ENCODE data around the gene TENT4A. TPM values are rescaled to one million over a fixed set of nuclear protein-coding genes. Genes with fewer than 3 reads are reported as not detected.

Gene TENT4A
- total RNA-seq, 4 donors from 2014 or later, result 20.9 to 70.3 (median 28.1) TPM

DNA sequence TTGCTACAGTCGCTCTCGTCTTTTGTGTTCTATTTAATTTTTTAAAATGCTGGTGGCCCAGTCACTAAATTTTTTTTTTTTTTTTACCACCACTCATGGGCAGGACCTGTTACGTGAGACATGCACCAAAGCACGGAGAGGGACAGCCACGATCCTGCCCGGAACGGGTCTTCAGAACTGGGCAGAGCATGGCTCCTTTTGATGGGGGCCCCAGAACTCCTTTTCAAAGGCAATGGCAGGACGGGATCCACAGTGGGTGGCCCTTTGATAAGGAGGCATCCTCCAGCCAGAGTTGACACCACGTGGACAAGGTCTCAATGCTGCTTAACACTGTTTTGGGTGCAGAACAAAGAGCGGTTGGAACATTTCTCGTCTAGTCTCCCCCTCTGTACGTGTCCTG lies 50.0 kb downstream of the TENT4A start:
- Histone ChIP-seq H3K27ac (no peak overlapping the region), H3K4me1 (peaks cover 0 to 19% (median 12%) of the 10 kb centered on the region in 4 donors), H3K36me3 (no peaks in the 10 kb centered on the region), H3K4me3 (no peak overlapping the region), H3K27me3 (no peaks in the 10 kb centered on the region), H3K9me3 (no peaks in the 10 kb centered on the region)
- WGBS, 2 donors (ENCODE audit: low coverage in 1 of 2), result 92 to 100% methylated on average over 2 to 12 of the region's 12 CpGs
- in situ Hi-C loops (cut with MboI; ENCODE audit: low pct_ligation_motif_present in 1 of 4, low pct_unique_long_range_greater_than_20kb in 1 of 4, low sequenced_read_pairs in 3 of 4) (loop anchor here in 2 of 4 donors (10.0 to 25.0 kb wide), 2 partner anchors 982 to 1276 kb away; no protein-coding TSS in a partner anchor), intact Hi-C loops (cut with DNase I; ENCODE audit: low total_unique reads) (no loop called here)
- TF ChIP-seq, protein P1, sequence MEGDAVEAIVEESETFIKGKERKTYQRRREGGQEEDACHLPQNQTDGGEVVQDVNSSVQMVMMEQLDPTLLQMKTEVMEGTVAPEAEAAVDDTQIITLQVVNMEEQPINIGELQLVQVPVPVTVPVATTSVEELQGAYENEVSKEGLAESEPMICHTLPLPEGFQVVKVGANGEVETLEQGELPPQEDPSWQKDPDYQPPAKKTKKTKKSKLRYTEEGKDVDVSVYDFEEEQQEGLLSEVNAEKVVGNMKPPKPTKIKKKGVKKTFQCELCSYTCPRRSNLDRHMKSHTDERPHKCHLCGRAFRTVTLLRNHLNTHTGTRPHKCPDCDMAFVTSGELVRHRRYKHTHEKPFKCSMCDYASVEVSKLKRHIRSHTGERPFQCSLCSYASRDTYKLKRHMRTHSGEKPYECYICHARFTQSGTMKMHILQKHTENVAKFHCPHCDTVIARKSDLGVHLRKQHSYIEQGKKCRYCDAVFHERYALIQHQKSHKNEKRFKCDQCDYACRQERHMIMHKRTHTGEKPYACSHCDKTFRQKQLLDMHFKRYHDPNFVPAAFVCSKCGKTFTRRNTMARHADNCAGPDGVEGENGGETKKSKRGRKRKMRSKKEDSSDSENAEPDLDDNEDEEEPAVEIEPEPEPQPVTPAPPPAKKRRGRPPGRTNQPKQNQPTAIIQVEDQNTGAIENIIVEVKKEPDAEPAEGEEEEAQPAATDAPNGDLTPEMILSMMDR (IDR thresholded peaks at IDR 0.05), result no peak
- TF ChIP-seq POLR2AphosphoS5 (IDR thresholded peaks at IDR 0.05) (no peak), EP300 (IDR thresholded peaks at IDR 0.05; ENCODE audit: low read depth) (no peak), POLR2A (IDR thresholded peaks at IDR 0.05) (no peak)
- no peak for DNase-seq

DNA sequence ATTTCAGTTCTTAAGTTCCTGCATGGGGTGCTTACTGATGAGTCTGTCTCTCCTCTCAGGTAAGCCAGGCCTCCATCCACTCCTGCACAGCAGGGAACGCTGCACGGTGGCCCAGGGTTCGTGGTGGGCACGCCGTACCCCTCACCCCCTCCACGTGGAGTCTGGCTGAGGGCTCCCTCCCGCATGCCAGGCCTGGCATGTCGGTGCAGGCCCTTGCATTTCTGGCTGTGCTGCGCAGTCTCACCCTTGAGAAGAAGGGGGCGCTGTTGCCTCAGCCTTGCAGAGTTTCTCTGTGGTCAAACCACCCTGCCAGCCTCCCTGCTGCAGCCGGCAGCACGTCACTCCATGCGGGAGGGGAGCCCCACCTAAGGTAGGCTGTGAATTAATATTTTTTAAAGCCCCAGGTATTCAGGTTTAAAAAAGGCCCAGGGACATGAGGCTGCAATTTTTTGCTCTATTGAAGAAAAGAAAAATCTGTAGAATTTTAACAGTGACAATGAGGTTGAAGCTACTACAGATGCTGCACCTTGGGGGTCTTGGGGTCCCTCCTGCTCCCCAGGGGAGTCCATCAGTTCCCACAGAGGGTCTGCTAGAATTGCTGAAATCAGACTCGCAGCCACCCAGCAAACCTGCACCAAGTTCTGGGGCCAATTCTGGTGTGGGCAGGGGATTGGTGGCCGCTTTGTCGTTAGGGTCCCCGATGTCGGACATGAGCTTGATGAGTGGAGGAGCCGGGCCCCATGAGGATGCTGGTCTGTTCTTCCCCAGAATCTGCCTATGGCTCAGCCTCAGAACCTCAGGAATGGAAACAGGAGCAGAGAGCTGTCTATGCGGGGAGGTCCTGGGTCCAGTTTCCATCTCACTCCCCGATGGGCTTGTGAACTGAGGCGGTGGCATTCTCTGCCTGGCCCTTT lies 52.6 kb downstream of the TENT4A start:
- Histone ChIP-seq H3K27ac (peak overlapping the region; percentile 63 to 72 (median 68)), H3K4me1 (peaks cover 0 to 19% (median 12%) of the 10 kb centered on the region in 4 donors), H3K27me3 (no peaks in the 10 kb centered on the region), H3K4me3 (peak overlapping the region in 1 of 4 donors; percentile 33), H3K9me3 (no peaks in the 10 kb centered on the region), H3K36me3 (no peaks in the 10 kb centered on the region)
- in situ Hi-C loops (cut with MboI; ENCODE audit: low pct_ligation_motif_present in 1 of 4, low pct_unique_long_range_greater_than_20kb in 1 of 4, low sequenced_read_pairs in 3 of 4) (loop anchor here in 2 of 4 donors (10.0 to 25.0 kb wide), 2 partner anchors 979 to 1279 kb away; no protein-coding TSS in a partner anchor), intact Hi-C loops (cut with DNase I; ENCODE audit: low total_unique reads) (no loop called here)
- DNase-seq, result peak; percentile 84
- WGBS, 2 donors (ENCODE audit: low coverage in 1 of 2), result 16 to 40% methylated on average over 5 to 18 of the region's 22 CpGs
- TF ChIP-seq POLR2A (IDR thresholded peaks at IDR 0.05), result no peak
- TF ChIP-seq, protein P1 (IDR thresholded peaks at IDR 0.05), result peak; percentile 77 to 86 (median 83)

DNA sequence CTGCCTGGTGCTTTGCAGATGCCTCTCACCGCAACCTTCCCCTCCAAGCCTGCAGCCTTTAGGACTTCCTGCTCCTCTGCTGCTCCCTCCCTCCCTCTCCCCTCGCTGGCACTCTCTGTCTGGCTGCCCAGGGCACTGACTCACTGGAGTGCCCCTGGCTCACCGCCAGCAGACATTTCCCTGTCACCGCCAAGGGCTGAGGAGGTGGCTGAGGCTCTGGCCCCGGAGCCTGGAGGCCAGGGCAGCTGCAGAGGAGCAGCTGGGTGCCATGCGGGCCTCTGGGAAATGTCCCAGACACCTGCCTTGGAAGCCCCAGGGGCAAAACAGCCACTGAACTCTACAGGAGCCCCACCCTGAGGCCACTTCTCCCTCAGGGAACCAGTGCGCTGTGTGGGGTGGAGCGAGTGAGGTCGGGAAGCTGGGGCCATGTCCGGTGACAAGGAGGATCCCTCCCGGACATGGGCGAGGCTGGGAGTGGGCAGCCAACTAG lies 53.4 kb downstream of the TENT4A start:
- peak overlapping the region; percentile 63 to 72 (median 68) for H3K27ac ChIP-seq
- peaks cover 0 to 19% (median 12%) of the 10 kb centered on the region in 4 donors for H3K4me1 ChIP-seq
- in situ Hi-C loops (cut with MboI; ENCODE audit: low pct_ligation_motif_present in 1 of 4, low pct_unique_long_range_greater_than_20kb in 1 of 4, low sequenced_read_pairs in 3 of 4), result loop anchor here in 2 of 4 donors (10.0 to 25.0 kb wide), 2 partner anchors 978 to 1279 kb away; no protein-coding TSS in a partner anchor
- intact Hi-C loops (cut with DNase I; ENCODE audit: low total_unique reads), result no loop called here
- TF ChIP-seq, protein P1 (IDR thresholded peaks at IDR 0.05), result no peak
- peak; percentile 48 to 68 (median 63) for TF ChIP-seq POLR2AphosphoS5 (IDR thresholded peaks at IDR 0.05)
- H3K36me3 ChIP-seq, result no peaks in the 10 kb centered on the region
- H3K4me3 ChIP-seq, result peak overlapping the region in 1 of 4 donors; percentile 33
- WGBS, 2 donors (ENCODE audit: low coverage in 1 of 2), result 16 to 21% methylated on average over 5 to 11 of the region's 12 CpGs
- DNase-seq, result peak; percentile 91
- no peaks in the 10 kb centered on the region for H3K27me3 ChIP-seq
- H3K9me3 ChIP-seq, result no peaks in the 10 kb centered on the region

DNA sequence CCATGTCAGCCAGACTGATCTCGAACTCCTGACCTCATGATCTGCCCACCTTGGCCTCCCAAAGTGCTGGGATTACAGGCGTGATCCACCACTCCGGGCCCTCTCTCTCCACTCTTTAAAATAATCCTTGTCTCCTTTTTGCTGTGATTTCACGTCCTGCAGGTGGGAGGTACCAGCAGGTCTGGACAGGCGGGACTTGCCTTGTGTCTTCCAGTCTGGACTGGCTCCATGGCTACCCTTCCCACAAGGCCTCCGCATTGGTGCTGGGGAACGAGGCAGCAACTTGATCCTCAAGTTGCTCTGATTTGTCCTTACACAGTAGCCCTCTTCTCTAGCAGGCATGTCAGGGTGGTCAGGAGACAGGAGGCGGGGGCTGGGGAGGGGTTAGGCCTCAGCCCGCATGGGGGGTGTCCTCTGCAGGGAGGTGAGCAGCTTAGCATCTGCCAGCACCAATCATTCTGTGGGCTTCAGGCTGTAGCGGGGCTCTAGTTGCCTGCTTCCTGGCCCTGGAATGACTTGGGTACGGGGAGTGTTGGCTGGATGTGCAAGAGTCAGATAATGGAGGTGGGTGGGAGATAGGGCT lies 54.3 kb downstream of the TENT4A start:
- Histone ChIP-seq H3K9me3 (no peaks in the 10 kb centered on the region), H3K4me3 (no peak overlapping the region), H3K36me3 (no peaks in the 10 kb centered on the region), H3K27ac (peak overlapping the region in 1 of 4 donors; percentile 63), H3K27me3 (no peaks in the 10 kb centered on the region), H3K4me1 (peaks cover 0 to 19% (median 12%) of the 10 kb centered on the region in 4 donors)
- WGBS, 2 donors (ENCODE audit: low coverage in 1 of 2), result 91 to 94% methylated on average over 5 to 11 of the region's 11 CpGs
- no peak for DNase-seq
- TF ChIP-seq EP300 (IDR thresholded peaks at IDR 0.05; ENCODE audit: low read depth) (no peak), POLR2A (IDR thresholded peaks at IDR 0.05) (no peak), POLR2AphosphoS5 (IDR thresholded peaks at IDR 0.05) (no peak)
- TF ChIP-seq, protein P1 (IDR thresholded peaks at IDR 0.05), result no peak
- in situ Hi-C loops (cut with MboI; ENCODE audit: low pct_ligation_motif_present in 1 of 4, low pct_unique_long_range_greater_than_20kb in 1 of 4, low sequenced_read_pairs in 3 of 4) (loop anchor here in 2 of 4 donors (10.0 to 25.0 kb wide), 2 partner anchors 977 to 1280 kb away; no protein-coding TSS in a partner anchor), intact Hi-C loops (cut with DNase I; ENCODE audit: low total_unique reads) (no loop called here)
